HL-60 (cell line): Measurements from ENCODE around the gene PEX11A.

ENCODE experiments used
- CTCF ChIP-seq: IDR thresholded peaks from one replicate; pipeline ENCODE4 v1.5.1; 2011; ENCODE audit warnings: low read length, control low read depth, inconsistent platforms; ENCODE audit not compliant: insufficient read depth
- GABPA ChIP-seq: IDR thresholded peaks from 2 replicates; pipeline ENCODE4 v1.6.1; 2012; ENCODE audit warnings: low read depth

DNA sequence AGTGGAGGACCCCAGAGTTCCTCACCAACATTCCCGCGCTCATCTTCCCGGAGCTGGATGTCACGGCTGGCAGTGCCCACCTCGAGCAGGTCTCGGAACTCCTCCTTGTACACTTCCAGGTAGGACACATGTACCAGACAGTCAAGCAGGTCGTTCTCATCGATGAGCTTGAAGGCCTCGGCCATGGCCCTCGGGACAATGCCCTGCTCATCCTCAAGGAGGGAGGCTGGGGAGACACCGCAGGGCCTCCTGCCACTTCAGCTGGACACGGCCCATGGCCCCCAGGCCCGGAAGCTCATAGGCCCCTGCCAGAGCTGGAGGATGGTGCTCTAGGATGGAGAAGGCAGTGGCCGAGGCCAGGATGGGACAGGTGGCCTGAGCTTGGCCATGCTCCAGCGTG, 40.8 kb downstream of the PEX11A start:
- no peak for TF ChIP-seq CTCF
- no peak for TF ChIP-seq GABPA
